Mesenchymal stem cell (in vitro differentiated cells and primary cell): ENCODE results near the gene C16orf74.

Source experiments
- DNase-seq: peaks from one replicate; pipeline ENCODE4 v3.0.0-alpha.2; 2013
- H2AFZ ChIP-seq: one replicate; pipeline ENCODE4 v1.6.1; 2013; ENCODE audit warnings: low read depth, mild to moderate bottlenecking, control low read depth, inconsistent platforms, low read length, moderate library complexity
- H2AK5ac ChIP-seq: 2 replicates; pipeline ENCODE4 v1.6.1; 2013; ENCODE audit warnings: low read length, moderate library complexity, mild to moderate bottlenecking, inconsistent platforms; ENCODE audit not compliant: severe bottlenecking
- H2BK120ac ChIP-seq: one replicate; pipeline ENCODE4 v1.6.1; 2013; ENCODE audit warnings: low read depth, mild to moderate bottlenecking, inconsistent platforms, low read length, moderate library complexity
- H2BK12ac ChIP-seq, 2 experiments: one replicate each; pipeline ENCODE4 v1.6.1; 2013; ENCODE audit warnings: inconsistent platforms in 2 of 2, low read length in 2 of 2, mild to moderate bottlenecking in 2 of 2, moderate library complexity in 2 of 2, control low read depth in 1 of 2
- H2BK15ac ChIP-seq: one replicate; pipeline ENCODE4 v1.6.1; 2013; ENCODE audit warnings: mild to moderate bottlenecking, low read depth, inconsistent platforms; ENCODE audit not compliant: poor library complexity, severe bottlenecking
- H2BK5ac ChIP-seq: 2 replicates; pipeline ENCODE4 v1.6.1; 2013; ENCODE audit warnings: low read depth, mild to moderate bottlenecking, low read length, control low read depth, inconsistent platforms; ENCODE audit not compliant: poor library complexity, severe bottlenecking
- H3K14ac ChIP-seq, 2 experiments: one replicate each; pipeline ENCODE4 v1.6.1; 2013; ENCODE audit warnings: inconsistent platforms in 2 of 2, low read length in 2 of 2, control low read depth in 1 of 2, mild to moderate bottlenecking in 1 of 2, moderate library complexity in 1 of 2
- H3K18ac ChIP-seq, 2 experiments: one replicate each; pipeline ENCODE4 v1.6.1; 2013; ENCODE audit warnings: inconsistent platforms in 2 of 2, low read length in 2 of 2, control low read depth in 1 of 2, low read depth in 1 of 2, mild to moderate bottlenecking in 1 of 2
- H3K23ac ChIP-seq, 2 experiments: one replicate each; pipeline ENCODE4 v1.6.1; 2013; ENCODE audit warnings: inconsistent platforms in 2 of 2, low read length in 2 of 2, mild to moderate bottlenecking in 2 of 2, moderate library complexity in 2 of 2, control low read depth in 1 of 2
- H3K27ac ChIP-seq: 2 replicates; pipeline ENCODE4 v1.5.1; 2013; ENCODE audit warnings: mild to moderate bottlenecking, moderate library complexity, low read length, control low read depth, inconsistent platforms; ENCODE audit not compliant: poor library complexity, severe bottlenecking
- H3K27me3 ChIP-seq, 2 experiments: 2 replicates each; pipeline versions ENCODE4 v1.6.1 to v1.7.0; 2013; ENCODE audit warnings: low read length in 2 of 2, mild to moderate bottlenecking in 2 of 2, moderate library complexity in 2 of 2, control low read depth in 1 of 2, inconsistent platforms in 1 of 2; ENCODE audit not compliant: control insufficient read depth in 1 of 2, insufficient read depth in 1 of 2
- H3K36me3 ChIP-seq, 2 experiments: 2 replicates each; pipeline versions ENCODE4 v1.6.1 to v1.7.0; 2013; ENCODE audit warnings: low read length in 2 of 2, control low read depth in 1 of 2, inconsistent platforms in 1 of 2, low read depth in 1 of 2, mild to moderate bottlenecking in 1 of 2; ENCODE audit not compliant: insufficient read depth in 2 of 2, control insufficient read depth in 1 of 2
- H3K4ac ChIP-seq, 2 experiments: one replicate each; pipeline ENCODE4 v1.6.1; 2013; ENCODE audit warnings: inconsistent platforms in 2 of 2, low read length in 2 of 2, mild to moderate bottlenecking in 2 of 2, moderate library complexity in 2 of 2, control low read depth in 1 of 2, low read depth in 1 of 2
- H3K4me1 ChIP-seq: 2 replicates; pipeline ENCODE4 v1.6.1; 2013; ENCODE audit warnings: low read depth, low read length, control low read depth; ENCODE audit not compliant: control insufficient read depth, insufficient read depth
- H3K4me2 ChIP-seq: 2 replicates; pipeline ENCODE4 v1.6.1; 2013; ENCODE audit warnings: low read length, mild to moderate bottlenecking, inconsistent platforms; ENCODE audit not compliant: poor library complexity, severe bottlenecking
- H3K4me3 ChIP-seq, 2 experiments: 2 replicates each; pipeline versions ENCODE4 v1.5.1 to v1.7.0; 2013; ENCODE audit warnings: low read length in 2 of 2, mild to moderate bottlenecking in 2 of 2, control low read depth in 1 of 2, low read depth in 1 of 2; ENCODE audit not compliant: insufficient read depth in 1 of 2
- H3K79me1 ChIP-seq: replicated peaks from 2 replicates; pipeline ENCODE4 v1.6.1; 2013; ENCODE audit warnings: mild to moderate bottlenecking, control low read depth, low read length, inconsistent platforms; ENCODE audit not compliant: poor library complexity, severe bottlenecking
- H3K9ac ChIP-seq: 2 replicates; pipeline ENCODE4 v1.7.0; 2013; ENCODE audit warnings: mild to moderate bottlenecking, low read length, moderate library complexity
- H3K9me3 ChIP-seq: 2 replicates; pipeline ENCODE4 v1.7.0; 2013; ENCODE audit warnings: mild to moderate bottlenecking, low read length; ENCODE audit not compliant: control insufficient read depth
- H4K8ac ChIP-seq: one replicate; pipeline ENCODE4 v1.6.1; 2013; ENCODE audit warnings: inconsistent platforms, mild to moderate bottlenecking, low read length, moderate library complexity
- H4K91ac ChIP-seq: one replicate; pipeline ENCODE4 v1.6.1; 2013; ENCODE audit warnings: mild to moderate bottlenecking, low read length, inconsistent platforms
- WGBS: methylation state at CpG from one replicate; pipeline ENCODE4 v1.1.7; 2013; ENCODE audit warnings: mixed read lengths; 5-methylcytosine and 5-hydroxymethylcytosine counted together

Gene C16orf74

DNA sequence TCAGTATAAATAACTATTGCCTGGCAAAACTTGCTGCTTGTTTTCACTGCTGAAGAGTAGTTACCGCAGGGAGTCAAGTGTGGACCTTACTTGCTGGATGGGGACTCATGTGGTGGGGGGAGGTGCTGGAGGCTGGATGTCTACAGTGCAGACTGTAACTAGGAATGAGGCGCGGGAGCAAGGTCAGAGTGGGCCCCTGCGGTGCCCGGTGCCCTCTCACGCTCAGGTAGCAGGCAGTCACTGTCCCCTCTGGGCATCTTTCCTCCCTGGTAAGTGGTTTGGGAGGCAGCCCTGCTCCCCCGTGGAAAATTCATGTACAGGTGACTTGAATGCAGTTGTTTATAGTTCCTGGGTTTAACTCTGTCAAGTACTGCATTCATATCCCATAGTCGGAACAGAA lies 43.8 kb upstream of the C16orf74 start:
- Histone ChIP-seq H3K4me2 (no peak overlapping the region), H2BK15ac (no peak overlapping the region), H3K18ac (no peak overlapping the region), H3K4me3 (no peak overlapping the region), H2BK120ac (no peak overlapping the region), H2AFZ (no peak overlapping the region), H3K79me1 (peaks cover 26% of the 10 kb centered on the region), H3K36me3 (peaks cover 37 to 57% of the 10 kb centered on the region in 2 experiments), H3K9me3 (no peaks in the 10 kb centered on the region), H2BK12ac (no peak overlapping the region), H3K4me1 (peaks cover 8% of the 10 kb centered on the region), H3K23ac (no peak overlapping the region), H3K27me3 (no peaks in the 10 kb centered on the region), H4K91ac (no peak overlapping the region), H3K4ac (no peak overlapping the region), H3K27ac (no peak overlapping the region), H4K8ac (no peak overlapping the region), H2AK5ac (no peak overlapping the region), H3K14ac (no peak overlapping the region), H3K9ac (no peak overlapping the region), H2BK5ac (no peak overlapping the region)
- DNase-seq, result no peak
- 95% methylated on average over 8 of the region's 8 CpGs for WGBS

DNA sequence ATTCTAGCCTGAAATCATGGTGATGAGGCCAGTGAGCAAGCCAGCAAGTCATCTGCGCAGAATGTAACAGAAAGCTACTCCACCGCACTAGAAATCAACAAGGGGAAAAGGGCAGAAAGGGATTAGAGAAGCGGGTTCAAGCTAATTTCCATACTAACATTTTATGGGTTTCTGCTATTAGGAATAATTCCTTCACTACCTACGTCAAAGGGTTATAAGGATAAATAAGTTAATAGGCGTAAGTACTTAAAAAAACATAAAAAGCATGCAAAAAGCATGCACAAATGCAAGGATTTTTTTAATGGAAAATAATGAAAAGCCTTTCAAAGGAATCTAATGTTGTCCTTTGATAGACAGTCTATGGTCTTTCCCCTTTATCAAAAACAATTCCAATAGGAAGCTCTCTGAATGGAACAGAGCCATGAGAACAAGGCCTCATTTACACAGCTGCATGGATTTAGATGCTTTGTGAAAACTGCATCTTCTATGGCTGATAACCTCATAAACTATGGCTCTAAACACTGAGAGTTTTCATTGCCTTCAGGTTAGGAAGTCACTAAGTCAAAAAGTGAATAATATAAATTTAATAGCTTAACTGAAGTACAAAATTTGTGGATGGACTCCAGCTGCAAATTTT lies 42.9 kb upstream of the C16orf74 start:
- no peak overlapping the region for H2AK5ac ChIP-seq
- peaks cover 8% of the 10 kb centered on the region for H3K4me1 ChIP-seq
- H4K8ac ChIP-seq, result no peak overlapping the region
- no peak overlapping the region for H3K14ac ChIP-seq
- no peak overlapping the region for H3K4ac ChIP-seq
- H3K36me3 ChIP-seq, result peaks cover 37 to 60% of the 10 kb centered on the region in 2 experiments
- DNase-seq, result no peak
- no peak overlapping the region for H3K4me3 ChIP-seq
- H2AFZ ChIP-seq, result no peak overlapping the region
- H4K91ac ChIP-seq, result no peak overlapping the region
- no peak overlapping the region for H2BK15ac ChIP-seq
- H3K27ac ChIP-seq, result no peak overlapping the region
- WGBS, result 100% methylated on average over 2 of the region's 5 CpGs
- H3K9ac ChIP-seq, result no peak overlapping the region
- H3K23ac ChIP-seq, result no peak overlapping the region
- H3K18ac ChIP-seq, result no peak overlapping the region
- H2BK5ac ChIP-seq, result no peak overlapping the region
- H3K9me3 ChIP-seq, result no peaks in the 10 kb centered on the region
- no peak overlapping the region for H3K4me2 ChIP-seq
- no peak overlapping the region for H2BK120ac ChIP-seq
- H3K79me1 ChIP-seq, result peaks cover 27% of the 10 kb centered on the region
- no peaks in the 10 kb centered on the region for H3K27me3 ChIP-seq
- no peak overlapping the region for H2BK12ac ChIP-seq

DNA sequence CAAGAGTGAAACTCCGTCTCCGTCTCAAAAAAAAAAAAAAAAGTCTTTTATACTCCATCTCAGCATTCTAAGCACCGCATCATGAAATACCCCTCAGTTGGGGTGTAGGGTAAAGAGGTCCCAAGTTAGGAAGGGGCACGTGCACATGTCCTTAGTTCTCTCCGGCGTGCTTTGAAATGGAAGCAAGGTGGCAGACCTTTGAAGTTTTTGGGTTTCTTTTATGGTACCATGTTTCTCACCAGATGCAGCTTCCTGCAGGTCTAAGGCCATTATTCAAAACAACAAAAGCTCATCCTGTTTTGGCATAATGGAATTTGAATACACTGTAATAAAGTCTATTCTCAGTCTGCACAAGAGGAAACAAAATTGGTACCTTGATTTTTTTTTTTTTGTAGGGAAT lies 38.9 kb upstream of the C16orf74 start:
- no peak overlapping the region for H2AFZ ChIP-seq
- H2AK5ac ChIP-seq, result no peak overlapping the region
- H3K9me3 ChIP-seq, result no peaks in the 10 kb centered on the region
- H2BK120ac ChIP-seq, result no peak overlapping the region
- WGBS, result 100% methylated on average over 2 of the region's 6 CpGs
- no peak overlapping the region for H2BK12ac ChIP-seq
- H3K23ac ChIP-seq, result no peak overlapping the region
- H3K27me3 ChIP-seq, result no peaks in the 10 kb centered on the region
- peaks cover 56% of the 10 kb centered on the region for H3K79me1 ChIP-seq
- no peak overlapping the region for H3K18ac ChIP-seq
- no peak overlapping the region for H4K8ac ChIP-seq
- no peak overlapping the region for H3K4ac ChIP-seq
- DNase-seq, result no peak
- H3K4me3 ChIP-seq, result no peak overlapping the region
- H3K9ac ChIP-seq, result no peak overlapping the region
- no peak overlapping the region for H3K14ac ChIP-seq
- no peak overlapping the region for H2BK5ac ChIP-seq
- H4K91ac ChIP-seq, result no peak overlapping the region
- H3K4me1 ChIP-seq, result peaks cover 5% of the 10 kb centered on the region
- peaks cover 52 to 73% of the 10 kb centered on the region in 2 experiments for H3K36me3 ChIP-seq
- H3K27ac ChIP-seq, result no peak overlapping the region
- H3K4me2 ChIP-seq, result no peak overlapping the region
- no peak overlapping the region for H2BK15ac ChIP-seq

DNA sequence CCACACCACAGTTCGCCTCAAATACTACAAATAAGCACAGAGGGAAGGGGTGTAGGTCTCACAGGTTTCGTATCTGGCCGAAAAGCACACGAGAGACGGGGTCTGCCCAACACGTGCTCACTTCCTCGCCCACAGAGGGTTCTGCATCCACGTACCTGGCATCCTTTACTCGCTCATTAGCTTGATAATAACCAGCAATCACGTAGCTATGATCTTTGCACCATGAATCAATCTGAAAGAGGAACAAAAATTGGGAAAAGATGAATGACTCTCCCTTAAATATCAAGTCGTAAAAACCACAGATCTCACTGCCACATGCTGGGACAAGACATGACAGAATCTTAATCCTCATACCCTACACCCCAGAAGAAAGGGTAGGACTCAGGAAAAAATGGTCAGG lies 37.9 kb upstream of the C16orf74 start:
- no peak overlapping the region for H2BK5ac ChIP-seq
- H4K8ac ChIP-seq, result no peak overlapping the region
- H4K91ac ChIP-seq, result no peak overlapping the region
- H3K4me1 ChIP-seq, result peaks cover 1% of the 10 kb centered on the region
- no peak overlapping the region for H3K4ac ChIP-seq
- no peaks in the 10 kb centered on the region for H3K9me3 ChIP-seq
- H3K27me3 ChIP-seq, result no peaks in the 10 kb centered on the region
- peaks cover 51 to 69% of the 10 kb centered on the region in 2 experiments for H3K36me3 ChIP-seq
- DNase-seq, result no peak
- no peak overlapping the region for H2AFZ ChIP-seq
- H3K4me2 ChIP-seq, result no peak overlapping the region
- H3K79me1 ChIP-seq, result peaks cover 57% of the 10 kb centered on the region
- H2AK5ac ChIP-seq, result no peak overlapping the region
- H2BK120ac ChIP-seq, result no peak overlapping the region
- H3K9ac ChIP-seq, result no peak overlapping the region
- H3K14ac ChIP-seq, result no peak overlapping the region
- no peak overlapping the region for H2BK15ac ChIP-seq
- WGBS, result 99% methylated on average over 10 of the region's 11 CpGs
- H3K23ac ChIP-seq, result no peak overlapping the region
- no peak overlapping the region for H2BK12ac ChIP-seq
- H3K4me3 ChIP-seq, result no peak overlapping the region
- H3K27ac ChIP-seq, result no peak overlapping the region
- H3K18ac ChIP-seq, result no peak overlapping the region
